ENCODE data around the gene ANGPT4.
A peak's percentile ranks its signal among the peaks of the same experiment; 100 is the strongest.

ANGPT4 gene

DNA sequence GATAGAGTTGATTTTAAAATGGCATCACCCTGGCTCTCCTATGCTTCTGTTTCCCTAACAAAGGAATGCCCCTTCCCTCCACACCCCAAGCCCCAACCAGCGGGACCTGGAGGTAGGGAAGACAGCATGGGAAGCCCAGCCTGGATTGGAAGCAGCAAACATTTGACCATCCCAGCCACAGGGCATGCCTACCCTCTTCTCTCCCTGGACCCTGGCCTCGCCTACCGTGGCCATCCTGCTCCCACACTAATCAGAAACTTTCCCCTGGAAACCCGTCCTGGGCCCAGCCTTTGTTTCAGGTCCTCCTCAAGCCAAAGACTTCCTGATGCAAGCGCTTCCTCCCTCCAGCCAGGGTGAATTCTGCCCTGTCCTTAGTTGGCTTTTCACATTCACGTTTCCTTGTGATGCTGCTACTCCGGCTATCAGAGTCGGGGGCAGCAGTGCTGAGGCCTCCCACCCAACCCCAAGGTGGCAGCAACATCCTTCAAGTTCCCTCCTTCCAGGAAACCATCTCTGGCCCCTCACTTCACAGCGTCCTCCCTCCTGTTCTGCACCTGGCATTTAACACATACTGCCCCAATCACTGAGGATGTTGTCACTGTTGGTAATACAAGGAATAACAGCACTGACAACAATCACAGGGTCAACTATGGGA lies 18.2 kb upstream of the ANGPT4 start:
- no peak for DNase-seq

DNA sequence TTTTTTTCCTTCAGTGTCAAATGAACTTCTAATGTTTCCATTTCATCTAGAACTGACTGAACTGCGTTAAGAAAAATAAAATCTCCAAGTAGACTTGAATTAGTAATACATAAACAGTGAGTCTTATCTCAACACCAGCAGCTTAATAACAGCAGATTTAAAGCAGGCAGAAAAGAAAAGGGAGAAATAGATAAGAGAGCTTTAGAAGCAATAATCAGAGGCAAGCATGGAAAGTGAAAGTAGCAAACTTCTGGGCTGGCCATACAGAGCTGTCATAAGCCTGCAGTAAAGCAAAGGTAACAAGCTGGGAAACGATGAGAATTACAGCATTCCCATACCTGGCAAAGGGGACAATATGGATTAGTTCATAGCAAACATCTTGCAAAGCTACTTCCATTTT lies 16.9 kb upstream of the ANGPT4 start:
- DNase-seq, result no peak

DNA sequence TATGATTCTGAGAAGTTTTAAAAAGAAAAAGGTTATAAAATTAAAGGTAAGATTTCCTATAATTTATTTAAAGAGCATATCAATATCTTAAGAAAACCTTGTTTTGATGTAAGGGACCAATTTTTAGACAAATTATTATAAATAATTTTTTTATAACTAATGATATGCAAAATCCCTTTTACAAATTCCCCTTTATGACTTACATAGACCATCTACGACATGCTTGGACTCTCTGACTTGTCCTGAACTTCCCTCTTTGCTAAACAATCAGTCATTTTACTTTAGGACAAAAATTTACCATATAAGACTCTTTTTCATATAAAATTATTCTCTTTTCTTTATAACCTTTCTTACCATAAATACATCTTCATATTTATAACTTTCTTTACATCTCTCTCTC lies 15.3 kb upstream of the ANGPT4 start:
- DNase-seq, result no peak

DNA sequence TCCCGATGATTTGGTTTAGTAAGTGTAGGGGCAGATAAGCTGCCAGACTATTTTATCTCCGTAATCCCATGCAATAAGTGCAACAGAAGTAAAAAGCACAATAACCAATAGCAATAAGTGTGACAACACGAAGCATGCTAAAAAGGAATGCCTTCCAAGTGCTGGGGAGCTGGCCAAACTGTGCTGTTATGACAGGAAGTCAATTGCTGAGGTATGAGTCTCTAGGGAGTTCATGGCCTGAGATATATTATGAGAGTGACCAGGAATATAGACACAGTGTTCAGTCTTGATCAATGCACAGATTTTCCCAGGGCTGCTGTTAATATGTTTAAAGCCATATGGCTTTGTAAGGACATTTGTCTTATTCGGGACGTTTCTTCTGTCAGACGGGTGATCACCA lies 10.5 kb upstream of the ANGPT4 start:
- no peak for DNase-seq

DNA sequence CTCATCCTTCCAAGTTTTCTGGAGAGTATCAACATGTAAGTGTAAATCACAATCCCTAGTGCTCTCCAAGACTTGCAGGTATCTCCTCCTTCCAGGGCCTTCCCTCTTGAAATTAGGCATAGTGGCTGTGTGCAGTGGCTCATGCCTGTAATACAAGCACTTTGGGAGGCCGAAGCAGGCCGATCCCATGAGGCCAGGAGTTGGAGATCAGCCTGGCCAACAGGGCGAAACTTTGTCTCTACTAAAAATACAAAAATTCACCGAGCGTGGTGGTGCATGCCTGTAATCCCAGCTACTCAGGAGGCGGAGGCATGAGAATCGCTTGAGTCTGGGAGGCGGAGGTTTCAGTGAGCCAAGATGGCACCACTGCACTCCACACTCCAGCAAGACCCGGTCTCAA lies 9.4 kb upstream of the ANGPT4 start:
- no peak for DNase-seq

DNA sequence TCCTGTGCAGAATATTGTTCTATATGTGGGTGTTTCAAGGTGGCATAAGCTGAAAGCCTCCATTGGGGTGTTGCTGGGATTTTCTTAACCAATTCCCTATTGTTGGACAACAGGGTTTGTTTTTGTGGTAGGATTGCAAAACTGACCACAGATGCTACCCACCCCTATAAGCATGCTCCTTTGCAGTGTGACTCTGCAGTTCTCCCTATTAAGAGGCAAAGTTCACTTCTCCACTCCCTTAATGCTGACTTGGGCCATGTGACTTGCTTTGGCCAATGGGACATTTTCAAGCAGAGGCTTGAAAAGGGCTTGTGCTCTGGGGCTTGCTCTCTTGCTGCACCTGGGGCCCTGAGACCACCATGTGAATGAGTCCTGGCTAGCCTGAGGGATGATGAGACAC lies 8.5 kb upstream of the ANGPT4 start:
- DNase-seq, result no peak

DNA sequence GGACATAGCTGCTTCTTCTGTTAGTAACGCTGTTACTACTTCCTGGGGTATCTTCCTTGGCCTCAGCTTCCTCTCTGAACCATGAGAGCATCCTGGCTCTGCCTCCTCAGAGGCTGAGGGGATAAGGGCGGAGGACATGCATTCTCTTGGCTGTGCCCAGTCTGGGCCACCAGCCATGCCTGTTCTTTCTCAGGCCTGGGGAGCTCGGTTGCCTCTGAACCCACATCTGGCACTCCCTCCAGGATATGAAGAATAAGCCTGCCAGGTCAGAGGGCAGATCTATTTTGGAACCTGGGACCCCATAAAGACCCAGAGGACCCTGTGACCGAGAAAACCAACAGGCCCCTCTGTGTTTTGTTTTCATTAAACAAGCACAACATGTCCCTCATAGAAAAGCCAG lies 6.6 kb upstream of the ANGPT4 start:
- DNase-seq, result no peak

DNA sequence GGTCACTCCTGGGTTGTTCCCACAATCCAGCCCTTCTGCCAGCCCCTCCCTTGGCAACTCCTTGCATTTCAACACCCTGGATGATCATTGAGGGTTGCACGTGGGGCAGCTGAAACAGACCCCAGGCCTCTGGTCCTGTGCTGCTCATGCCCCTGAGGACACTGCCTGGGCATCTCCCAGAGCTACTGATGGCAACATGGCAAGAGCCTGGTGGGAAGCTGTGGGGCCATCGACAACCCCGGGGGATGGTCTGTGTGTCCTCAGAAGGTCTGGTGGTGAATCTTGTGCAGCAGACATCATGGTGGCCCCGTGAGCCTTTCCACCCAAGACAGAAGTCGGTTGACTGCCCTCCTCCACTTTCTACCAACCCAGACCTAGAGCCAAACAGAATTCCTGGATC lies 4.9 kb upstream of the ANGPT4 start:
- no peak for DNase-seq

DNA sequence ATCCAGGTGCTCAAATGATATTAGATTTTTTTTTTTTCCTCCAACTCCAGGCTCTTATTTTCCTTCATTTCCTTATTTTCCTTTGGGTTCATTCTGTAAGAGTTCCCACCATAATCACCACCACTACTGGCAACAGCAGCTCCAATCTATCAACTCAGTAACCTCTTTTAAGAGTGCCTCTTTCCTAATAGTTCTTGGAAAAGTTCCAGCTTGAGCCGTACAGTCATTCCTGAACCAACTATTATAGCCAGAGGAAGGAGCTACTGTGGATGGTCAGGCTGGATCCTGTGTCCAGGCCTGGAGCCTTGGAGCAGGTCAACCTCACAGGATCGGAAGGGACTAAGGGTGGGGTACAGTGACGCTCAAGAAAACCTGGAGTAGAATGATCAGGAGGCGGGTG lies 4.2 kb upstream of the ANGPT4 start:
- DNase-seq, result no peak

DNA sequence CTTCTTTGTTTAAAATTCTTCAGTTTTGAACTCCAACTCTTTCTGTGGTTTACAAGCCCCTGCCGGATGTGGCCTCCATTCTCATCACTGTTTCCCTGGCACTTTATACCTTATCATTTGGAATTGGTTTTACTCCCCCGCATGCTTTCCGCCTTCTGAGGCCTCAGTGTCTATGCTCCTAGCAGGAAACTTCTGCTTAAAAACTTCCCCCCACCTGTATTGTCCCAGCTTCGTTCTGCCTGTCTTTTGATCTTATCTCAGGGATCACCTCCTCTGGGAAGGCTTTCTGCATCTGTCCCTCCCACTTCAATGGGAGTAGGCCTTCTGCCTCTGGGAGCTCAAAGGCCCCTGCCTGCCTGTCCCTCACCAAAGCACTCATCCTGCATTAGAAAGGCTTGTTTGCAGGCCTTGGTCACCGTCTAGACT lies 3.4 kb upstream of the ANGPT4 start:
- DNase-seq, result no peak

DNA sequence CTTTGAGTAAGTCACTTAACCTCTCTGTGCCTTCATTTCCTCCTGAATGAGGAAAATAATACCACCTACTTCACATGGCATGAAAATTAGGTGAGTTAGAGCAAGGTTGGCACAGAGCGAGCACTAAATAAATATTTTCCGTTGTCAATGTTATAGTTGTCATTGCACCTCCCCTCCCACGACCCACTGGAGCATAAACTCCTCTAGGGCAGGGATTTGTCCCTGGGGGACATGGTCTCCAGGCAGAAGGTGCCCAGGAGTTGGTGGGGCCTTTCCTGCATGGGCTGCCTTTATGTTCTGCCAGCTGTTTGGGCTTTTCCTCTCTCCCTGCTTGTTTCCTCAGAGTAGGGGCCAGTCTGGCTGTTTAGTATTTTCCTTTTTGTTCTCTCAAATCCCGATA lies 1.3 kb upstream of the ANGPT4 start:
- no peak for DNase-seq

DNA sequence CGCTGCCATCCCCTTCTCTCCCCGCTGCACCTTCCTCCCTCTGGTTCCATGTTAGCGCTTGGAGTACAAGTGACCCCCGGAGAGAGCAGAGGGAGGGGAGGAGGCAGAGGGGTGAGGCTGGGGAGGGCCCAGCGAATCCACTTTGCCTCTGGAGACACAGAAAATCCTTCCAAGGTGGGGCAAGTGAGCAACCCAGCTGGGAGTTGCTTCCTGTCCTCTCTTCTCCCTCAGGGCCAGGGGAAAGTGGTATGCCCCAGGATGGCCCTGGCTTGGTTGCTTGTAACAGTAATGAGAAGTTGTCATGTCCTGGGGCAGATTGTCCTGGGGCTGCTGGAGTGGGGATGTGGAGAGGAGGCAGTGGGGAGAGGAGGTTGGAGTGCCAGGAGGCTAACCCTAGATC lies 691 bp upstream of the ANGPT4 start:
- DNase-seq, result no peak

DNA sequence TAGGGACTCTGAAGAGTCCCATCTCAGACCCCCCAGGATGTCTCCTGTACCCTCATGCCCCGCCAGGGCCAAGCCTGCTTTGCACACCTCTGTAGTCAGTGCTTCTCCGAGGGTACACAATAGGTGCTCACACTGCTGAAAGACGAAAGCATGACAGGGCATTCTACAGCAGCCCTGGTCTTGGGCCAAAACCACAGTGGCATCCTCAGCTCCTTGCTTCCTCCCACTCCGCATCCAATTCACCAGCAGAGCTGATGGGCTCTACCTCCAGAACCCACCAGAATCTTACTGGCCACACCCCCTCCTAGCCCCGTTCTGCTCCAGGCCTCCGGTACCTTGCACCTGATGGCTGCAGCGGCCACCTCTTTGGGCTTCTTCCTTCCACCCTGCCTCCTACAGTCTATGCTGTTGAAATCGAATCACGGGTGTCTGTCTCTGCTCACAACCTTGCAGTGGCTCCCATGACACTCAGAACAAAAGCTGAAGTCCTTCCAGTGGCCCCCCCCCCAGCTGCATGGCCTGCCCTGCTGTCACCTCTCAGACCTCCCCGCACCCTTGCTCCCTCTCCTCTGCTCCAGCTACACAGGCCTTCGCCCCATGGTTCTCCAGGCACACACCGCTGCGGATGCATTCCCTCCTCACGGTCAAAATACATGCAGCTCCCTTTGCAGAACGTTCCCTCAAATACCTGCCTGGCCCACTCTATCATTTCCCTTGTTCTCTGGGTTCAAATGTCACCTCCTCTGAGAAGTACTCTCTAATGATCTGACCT lies 1.2 kb downstream of the ANGPT4 start:
- no peak for DNase-seq

DNA sequence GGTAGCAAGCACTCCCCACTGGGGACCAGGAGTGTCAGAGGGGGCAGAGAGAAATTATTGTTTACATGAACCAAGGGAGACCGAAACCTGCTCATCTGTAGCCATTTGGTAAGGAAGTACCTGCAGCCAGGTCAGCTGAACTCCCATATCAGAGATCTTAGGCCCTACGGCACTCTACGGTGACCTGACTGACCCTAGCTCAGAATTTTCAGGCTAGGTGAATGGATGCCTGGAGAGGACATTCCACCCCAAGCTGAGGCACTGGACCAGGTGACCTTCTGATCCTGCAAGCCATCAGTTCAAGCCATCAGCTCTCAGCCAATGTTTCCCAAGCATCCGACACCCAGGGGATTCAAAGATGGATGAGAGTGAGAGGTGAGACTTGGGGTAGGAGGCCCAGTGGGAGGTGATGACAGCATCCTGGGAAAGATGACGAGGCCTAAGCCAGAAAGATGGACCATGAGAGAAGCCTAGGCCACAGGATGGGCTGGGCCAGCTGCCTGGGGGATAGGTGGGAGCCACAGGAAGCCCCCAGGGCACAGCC lies 2.8 kb downstream of the ANGPT4 start:
- DNase-seq, result no peak

DNA sequence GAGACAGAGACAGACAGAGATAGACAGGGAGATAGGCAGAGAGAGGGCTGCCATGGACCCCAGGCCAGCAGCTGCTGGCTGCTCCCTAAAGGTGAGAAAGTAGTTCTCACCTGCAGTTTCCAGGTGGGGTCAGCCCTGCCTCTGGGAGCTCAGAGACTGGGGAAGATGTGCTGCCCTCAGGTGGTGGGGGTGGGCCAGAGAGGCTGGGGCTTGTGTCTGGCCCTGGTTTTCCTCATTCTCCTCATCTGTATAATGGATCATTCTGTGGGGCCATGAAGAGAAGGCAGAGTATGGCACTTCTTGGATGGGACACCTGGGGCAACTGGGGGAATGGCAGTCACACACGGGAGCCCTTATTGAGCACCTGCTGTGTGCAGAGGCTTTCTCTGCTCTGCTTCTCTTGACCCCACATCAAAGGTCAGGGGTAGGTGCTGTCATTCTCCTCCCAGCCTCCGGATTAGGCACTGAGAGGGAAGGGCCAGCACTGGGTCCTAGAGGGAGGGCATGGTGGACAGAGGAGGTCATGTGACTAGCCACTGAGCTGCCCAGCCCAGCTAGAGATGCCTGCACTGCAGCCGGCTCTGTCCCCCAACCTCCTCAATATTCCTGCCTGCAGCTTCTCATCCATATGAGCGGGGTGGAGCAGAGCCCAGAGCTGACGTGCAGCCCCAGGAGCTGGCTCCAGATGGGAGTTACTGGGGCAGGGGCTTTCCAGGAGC lies 4.1 kb downstream of the ANGPT4 start:
- DNase-seq, result no peak

DNA sequence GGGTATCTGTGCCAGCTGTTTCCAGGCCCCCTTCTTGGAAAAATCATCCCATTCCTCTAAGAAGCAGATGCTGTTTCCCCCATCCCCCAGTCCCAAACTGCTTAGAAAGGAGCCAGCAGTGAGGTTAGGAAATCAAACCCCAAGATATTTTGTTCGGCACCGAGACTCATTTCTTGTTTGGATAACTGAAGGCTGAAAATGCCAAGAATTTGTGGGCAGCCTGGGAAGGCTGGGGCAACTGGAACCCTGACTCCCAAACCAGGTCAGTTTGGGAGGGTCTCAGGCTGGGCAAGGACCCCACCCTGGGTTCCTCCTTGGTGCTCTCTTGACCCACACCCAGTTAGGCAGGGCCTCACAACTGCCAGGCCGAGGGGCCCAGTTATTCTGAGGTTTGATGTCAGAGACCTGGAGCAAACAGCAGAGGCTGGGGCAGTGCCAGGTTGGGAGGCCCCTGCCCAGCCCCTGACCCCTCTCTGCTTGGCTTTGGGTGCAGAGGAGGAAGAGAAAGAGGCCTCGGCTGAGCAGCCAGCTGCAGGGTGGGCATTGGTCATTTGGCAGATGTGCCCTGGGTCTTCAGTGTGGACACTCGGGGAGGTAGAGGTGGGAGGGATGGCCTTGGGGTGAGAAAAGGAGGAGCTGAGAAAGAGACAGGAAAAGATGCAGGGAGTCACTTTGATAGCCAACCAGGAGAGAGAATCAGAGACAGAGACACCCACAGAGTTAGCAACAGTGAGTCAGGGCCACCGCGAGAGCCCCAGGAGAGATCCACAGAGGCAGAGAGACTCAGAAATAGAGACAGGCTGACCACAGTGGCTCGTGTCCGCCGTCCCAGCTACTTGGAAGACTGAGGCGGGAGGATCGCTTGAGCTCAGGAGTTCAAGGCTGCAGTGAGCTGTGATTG lies 5.0 kb downstream of the ANGPT4 start:
- peak; percentile 22 for DNase-seq

DNA sequence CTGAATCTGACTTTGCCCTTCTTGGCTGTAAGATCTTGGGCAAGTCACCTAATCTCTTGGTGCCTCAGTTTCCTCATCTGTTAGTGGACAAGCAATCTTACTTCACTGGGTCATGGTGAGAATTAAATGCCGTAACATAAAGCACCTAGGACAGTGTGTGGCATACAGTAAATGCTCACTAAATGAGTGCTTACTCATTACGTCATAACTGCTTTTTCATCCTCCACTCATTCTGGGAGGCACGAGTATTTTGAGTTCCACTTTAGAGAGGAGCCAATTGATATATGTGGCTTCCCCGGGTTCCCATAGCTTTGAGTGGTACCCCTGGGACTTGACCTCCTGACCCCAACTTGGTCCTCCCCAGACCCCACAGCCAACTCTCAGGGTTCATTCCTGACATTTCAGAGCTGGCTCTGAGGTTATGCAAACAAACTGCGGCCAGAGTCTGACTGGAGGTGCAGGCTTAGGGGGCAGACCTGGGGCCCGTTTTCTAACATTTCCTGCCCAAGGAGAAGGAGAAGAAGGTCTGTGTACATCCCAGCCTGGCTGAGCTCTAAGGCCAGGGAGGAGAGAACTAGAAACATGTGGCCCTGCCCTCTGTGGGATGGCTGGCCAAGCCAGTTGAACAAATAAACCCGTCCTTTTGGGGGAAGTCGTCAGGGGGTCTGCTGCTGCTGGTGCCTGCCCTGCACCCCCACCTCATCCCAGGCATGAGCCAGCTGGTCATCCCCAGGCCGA lies 5.8 kb downstream of the ANGPT4 start:
- DNase-seq, result peak; percentile 1

DNA sequence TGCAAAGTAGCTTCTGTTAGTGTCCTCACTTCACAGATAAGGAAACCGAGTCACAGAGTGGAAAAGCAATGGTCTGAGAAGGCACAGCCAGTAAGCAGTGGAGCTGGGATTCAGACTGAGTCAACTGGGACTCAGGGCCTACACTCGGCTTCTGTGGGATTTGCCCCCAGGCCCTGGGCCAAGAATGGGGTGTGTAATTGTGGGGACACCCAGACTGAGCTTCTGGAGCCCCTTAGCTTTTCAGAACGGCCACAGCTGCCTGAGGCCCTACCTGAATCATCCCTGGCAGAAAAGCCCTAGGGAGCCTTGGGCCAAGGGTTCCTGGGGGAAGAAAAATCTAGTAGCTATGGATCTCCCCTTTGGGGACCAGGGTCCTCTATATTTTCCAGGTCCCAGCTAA lies 6.5 kb downstream of the ANGPT4 start:
- no peak for DNase-seq

DNA sequence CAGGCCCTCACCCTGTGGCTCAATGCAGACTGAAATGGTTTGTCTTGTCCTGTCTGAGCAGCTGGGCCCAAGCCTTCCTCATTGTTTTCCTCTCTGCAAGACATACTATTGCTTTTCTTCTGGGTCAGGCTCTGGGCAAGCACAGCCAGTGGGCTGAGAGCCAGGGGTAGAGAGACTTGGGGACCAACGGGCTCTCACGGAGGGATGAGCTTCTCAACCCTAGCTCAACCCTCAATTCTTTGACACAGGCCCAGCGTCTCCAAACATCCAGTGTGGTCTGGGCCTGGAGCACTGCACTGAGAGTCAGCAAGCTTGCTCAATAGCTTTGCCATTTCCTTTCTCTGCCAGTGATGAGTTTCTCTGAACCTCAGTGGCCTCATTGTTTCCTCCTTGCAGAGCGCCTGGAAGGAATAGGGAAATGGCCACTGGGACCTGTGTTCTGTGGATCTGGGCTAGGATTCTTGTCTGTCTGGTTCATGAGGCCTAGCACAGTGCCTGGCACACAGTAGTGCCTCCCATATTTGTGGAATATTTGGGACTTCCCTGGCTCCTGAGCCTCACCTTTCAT lies 9.3 kb downstream of the ANGPT4 start:
- no peak for DNase-seq

DNA sequence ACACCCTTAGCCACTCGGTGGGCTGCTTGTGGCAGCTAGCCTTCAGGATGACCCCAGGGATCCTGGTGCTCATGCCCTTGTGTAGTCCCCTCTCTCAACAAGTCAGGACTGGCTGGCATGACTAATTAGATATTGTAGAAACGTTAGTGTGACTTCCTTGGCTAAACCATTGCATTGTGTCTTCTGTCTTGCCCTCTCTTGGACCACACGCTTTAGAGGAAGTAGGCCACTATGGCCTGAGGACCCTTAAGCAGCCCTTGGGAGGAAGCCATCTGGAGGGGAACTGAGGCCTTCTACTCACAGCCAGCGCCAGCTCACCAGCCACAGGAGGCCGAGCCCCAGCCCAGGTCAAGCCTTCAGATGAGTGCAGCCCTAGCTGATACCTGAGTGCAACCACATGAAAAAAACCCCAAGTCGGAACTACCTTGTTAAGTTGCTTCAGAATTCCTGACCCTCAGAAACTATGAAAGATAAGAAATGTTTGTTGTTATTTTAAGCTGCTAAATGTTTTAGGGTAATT lies 10.1 kb downstream of the ANGPT4 start:
- no peak for DNase-seq

DNA sequence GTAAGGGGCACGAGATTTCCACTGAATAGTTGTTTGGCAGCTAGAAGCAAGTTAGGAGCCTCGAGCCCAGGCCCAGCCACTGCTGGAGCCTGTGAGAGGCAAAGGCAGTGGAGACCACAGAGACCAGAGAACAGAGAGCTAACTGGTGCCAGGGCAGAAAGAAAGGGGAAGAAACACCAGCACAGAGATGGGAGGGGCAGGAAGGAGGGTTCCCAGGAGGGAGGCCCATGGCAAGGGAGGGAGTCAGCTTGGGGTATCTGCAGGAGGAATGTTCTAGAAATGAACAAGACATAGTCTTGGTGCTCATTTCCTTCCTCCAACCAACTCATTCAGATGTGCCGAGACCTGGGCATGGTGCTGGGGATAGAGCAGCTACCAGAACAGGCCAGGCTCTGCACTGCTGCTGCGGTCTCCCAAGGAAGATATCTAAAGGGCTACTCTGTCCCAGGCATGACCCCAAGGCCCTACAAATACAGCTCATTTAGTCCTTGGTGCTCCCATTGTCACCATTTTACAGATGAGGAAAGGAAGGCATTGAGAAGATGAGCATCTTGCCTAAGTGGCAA lies 10.7 kb downstream of the ANGPT4 start:
- no peak for DNase-seq
